GM21526 (cell line): ENCODE data around the gene MARF1.
"Not testable (repeated sequence)": the region's sequence is repeated elsewhere in the genome, so short reads cannot be mapped to it uniquely, and the experiment has no call there.

ENCODE experiments used
- ATAC-seq: cut with Tn5 transposase; IDR thresholded peaks from one replicate; pipeline ENCODE4 v1.9.1; 2021; ENCODE audit warnings: moderate library complexity; ENCODE audit not compliant: unreplicated experiment, low FRiP score

MARF1 gene, protein sequence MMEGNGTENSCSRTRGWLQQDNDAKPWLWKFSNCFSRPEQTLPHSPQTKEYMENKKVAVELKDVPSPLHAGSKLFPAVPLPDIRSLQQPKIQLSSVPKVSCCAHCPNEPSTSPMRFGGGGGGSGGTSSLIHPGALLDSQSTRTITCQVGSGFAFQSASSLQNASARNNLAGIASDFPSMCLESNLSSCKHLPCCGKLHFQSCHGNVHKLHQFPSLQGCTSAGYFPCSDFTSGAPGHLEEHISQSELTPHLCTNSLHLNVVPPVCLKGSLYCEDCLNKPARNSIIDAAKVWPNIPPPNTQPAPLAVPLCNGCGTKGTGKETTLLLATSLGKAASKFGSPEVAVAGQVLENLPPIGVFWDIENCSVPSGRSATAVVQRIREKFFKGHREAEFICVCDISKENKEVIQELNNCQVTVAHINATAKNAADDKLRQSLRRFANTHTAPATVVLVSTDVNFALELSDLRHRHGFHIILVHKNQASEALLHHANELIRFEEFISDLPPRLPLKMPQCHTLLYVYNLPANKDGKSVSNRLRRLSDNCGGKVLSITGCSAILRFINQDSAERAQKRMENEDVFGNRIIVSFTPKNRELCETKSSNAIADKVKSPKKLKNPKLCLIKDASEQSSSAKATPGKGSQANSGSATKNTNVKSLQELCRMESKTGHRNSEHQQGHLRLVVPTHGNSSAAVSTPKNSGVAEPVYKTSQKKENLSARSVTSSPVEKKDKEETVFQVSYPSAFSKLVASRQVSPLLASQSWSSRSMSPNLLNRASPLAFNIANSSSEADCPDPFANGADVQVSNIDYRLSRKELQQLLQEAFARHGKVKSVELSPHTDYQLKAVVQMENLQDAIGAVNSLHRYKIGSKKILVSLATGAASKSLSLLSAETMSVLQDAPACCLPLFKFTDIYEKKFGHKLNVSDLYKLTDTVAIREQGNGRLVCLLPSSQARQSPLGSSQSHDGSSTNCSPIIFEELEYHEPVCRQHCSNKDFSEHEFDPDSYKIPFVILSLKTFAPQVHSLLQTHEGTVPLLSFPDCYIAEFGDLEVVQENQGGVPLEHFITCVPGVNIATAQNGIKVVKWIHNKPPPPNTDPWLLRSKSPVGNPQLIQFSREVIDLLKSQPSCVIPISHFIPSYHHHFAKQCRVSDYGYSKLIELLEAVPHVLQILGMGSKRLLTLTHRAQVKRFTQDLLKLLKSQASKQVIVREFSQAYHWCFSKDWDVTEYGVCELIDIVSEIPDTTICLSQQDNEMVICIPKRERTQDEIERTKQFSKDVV (N-terminal part only)

DNA sequence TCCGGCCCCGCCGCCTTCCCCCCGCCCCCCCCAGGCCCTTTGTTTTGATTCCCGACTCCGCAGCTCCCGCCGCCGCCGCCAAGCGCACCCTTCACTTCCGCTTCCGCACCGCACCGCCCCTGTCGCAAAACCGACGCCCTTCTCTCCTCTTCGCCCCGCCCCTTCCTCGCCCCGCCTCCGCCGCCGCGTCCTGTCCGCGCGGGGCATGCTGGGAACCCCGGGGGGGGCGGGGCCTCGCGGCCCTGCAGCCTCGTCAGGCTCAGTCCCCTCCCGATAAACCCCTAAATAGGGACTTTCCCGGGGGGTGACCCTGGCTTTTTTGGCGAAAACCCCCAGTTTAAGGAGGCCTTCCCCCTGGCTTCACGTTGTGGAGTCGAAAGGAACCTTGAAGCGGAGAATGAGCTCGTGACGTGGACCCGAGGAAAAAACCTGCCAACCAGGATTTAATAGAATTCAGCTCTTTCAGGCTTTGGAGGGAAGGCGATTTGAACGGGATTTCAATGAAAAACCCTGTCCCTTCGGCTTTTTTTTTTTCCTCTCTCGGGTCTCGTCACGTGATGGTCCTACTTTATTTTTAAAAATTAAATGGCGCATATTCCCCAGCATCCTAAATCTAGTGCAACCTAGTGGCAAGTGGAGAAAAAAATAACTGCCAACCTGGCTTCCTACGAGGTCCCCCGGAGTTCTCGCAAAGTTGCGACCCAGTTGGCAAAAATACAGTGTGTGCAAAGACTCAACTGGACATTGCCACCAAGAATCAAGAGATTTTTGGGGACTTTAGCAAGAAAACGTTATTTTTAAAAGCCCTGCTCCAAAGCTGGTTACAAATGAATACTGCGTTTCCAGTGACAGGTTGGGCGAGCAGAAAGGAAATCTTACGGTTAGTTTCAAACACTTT is at the start of gene MARF1:
Gene MARF1, minus strand, starts transcription at position 107 of the 898 bp plus-strand sequence. CDS start 3,921 bp downstream, outside the sequence.
- ATAC-seq = peak; percentile 39

DNA sequence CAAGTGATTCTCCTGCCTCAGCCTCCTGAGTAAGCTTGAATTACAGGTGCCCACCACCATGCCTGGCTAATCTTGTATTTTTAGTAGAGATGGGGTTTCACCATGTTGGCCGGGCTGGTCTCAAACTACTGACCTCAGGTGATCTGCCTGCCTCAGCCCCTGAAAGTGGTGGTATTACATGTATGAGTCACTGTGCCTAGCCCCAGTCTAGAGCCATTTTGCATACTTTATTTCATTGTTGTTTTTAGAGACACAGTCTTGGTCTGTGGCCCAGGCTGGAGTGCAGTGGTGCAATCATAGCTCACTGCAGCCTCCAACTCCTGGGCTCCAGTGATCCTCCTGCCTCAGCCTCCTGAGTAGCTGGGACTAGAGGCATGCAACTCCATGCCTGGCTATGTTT is 49.6 kb upstream of the MARF1 start:
- not testable (repeated sequence) for ATAC-seq

DNA sequence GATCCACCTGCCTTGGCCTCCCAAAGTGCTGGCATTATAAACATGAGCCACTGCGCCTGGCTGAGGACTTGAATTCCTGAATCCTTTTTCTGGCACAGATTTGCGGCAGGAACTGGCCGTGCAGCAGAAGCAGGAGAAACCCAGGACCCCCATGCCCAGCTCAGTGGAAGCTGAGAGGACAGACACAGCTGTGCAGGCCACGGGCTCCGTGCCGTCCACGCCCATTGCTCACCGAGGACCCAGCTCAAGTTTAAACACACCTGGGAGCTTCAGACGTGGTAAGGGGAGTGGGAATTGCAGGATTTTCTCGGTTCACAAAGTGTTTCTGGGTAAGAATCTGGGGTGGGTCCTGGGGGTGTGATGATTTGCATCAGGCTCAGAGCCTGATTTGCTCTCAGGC is 48.1 kb upstream of the MARF1 start:
- no peak for ATAC-seq

DNA sequence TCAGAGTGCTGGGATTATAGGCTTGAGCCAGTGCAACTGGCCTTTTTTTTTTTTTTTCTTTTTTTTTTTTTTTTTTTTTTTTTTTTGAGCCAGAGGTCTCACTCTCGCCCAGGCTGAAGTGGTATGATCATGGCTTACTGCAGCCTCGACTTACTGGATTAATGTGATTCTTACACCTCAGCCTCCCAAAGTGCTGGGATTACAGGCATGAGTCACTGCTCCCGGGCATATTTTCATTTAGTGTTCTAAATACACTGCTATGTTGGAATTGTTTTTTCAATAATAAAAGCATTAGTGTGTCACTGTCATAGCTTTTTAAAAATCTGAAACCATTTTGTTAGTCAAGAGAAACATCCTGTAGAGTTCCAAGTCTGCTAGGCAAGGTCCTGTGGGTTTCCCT is 47.3 kb upstream of the MARF1 start:
- ATAC-seq = no peak

DNA sequence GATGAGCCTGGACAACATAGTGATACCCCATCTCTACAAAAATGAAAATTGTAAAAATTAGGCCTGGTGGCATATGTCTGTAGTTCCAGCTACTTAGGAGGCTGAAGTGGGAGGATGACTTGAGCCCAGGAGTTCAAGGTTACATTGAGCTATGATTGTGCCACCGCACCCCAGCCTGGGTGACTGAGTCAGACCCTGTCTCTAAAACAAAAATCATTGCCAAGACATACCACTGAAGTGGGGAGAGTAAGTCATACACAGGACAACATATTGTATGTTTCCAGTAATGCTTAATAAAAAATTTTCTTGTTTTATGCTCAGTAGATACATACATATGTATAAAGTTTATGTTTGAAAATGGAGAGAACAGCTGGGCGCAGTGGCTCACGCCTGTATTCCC is 46.3 kb upstream of the MARF1 start:
- ATAC-seq = no peak

DNA sequence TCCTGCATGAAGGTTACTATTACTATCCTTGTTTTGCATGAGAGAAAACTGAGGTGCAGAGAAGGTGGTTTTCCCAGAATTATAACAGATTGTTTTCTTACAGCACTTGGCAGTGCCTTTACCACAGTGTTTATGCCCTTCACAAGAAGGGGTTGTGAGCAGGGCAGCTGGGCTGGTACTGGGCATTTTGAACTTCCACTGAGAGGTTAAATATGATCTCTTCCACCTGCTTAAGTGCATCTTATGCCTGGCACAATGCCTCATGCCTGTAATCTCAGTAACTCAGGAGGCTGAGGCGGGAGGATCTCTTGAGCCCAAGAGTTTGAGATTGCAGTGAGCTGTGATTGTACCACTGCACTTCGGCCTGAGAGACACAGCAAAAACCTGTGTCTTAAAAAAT is 43.3 kb upstream of the MARF1 start:
- no peak for ATAC-seq

DNA sequence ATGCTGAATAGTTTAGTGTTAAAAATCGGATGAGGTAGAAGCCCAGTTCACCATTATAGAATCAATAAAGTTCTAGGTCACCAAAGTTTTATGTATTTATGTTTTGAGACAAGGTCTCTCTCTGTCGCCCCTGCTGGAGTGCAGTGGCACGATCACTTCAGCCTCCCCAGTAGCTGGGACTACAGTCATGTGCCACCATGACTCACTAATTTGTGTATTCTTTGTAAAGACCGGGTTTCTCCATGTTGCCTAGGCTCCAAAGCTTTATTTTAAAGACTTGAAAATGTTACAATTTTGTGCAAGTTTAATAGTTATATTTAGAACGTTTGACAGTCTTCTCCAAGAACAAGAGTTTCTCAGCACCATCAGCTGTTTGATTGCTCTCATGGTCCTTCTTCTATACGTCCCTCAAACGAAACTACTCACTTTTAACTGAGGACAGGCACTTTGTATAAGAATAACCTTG is 39.2 kb upstream of the MARF1 start:
- no peak for ATAC-seq

DNA sequence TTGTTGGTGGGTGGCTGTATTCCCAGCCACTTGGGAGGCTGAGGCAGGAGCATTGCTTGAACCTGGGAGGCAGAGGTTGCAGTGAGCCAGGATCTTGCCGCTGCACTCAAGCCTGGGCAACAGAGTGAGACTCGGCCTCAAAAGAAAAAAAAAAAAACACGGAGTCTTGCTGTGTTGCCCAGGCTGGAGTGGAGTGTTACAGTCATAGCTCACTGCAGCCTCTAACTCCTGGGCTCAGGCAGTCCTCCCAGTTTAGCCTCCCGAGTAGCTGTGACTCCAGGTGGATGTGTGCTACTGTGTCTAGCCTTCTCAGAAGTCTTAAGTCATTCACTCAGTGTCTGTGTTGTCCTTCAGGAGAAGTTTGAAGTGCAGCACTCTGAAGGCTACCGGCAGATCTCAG is 34.5 kb upstream of the MARF1 start:
- no peak for ATAC-seq

DNA sequence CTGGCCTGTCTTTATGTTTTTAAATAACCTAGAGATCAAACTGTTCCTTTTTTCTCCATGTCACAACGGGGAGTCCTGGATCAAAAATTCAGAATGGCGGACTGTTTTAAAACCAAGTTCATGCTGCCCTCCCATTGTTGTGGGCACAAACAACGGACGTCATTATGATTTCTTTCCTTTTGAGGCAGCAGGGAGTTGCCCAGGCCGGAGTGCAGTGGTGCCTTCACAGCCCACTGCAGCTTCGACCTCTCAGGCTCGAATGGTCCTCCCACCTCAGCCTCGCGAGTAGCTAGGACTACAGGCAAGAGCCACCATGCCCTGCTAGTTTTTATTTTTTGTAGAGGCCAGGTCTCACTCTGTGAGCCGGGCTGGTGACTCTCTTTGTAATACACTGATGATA is 33.6 kb upstream of the MARF1 start:
- no peak for ATAC-seq

DNA sequence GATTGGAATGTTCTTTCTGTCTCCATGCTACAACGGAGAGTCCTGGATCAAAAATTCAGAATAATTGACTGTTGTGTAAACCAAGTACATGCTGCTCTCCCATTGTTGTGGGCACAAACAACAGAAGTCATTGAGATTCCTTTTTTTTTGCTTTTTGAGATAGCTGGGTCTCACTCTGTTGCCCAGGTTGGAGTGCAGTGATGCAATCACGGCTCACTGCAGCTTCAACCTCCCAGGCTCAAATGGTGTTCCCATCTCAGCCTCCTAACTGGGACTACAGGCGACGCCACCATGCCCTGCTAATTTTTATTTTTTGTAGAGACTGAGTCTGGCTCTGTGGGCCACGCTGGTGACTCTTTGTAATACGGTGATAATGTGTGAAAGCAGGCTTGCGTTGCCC is 31.6 kb upstream of the MARF1 start:
- no peak for ATAC-seq

DNA sequence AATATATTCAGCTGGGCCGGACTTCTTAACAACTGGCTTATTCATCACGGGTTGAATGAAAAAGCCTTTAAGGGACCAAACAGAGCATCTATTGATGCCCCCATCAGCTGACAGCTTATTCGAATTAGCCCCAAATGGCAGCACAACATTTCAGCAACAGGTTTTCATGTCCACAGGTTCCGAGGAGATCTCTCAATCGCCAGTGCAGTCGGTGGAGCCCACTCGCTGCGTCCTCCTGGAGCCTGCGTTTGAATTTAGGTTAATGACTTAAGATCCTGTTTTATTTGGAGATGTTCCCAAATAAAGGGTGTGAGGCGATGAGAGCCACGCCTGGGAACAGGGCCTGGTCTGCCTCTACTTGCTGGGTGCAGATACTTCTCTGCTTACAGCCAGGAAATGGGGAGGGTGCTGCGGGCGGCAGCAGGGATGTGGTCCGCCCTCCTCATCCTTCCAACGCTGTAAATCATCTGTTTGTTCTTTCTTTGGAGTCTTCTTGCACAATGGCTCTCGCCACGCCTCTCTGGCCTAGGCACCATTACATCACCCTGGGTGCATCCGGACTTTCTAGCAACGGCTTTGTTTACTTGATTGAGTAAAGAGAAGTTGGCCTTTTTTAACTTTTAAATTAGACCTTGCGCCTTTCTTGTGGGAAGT is 29.7 kb upstream of the MARF1 start:
- no peak for ATAC-seq

DNA sequence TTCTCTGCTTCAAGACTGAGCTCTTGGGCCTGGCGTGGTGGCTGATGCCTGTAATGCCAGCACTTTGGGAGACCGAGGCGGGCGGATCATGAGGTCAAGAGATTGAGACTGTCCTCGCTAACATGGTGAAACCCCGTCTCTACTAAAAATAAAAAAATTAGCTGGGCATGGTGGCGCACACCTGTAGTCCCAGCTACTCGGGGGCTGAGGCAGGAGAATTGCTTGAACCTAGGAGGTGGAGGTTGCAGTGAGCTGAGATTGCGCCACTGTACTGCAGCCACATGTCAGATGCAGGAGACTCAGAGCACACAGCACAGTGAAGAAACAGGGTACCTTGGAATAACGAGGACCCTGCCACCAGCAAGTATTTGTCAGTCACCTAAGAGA is 29.2 kb upstream of the MARF1 start:
- ATAC-seq = not testable (repeated sequence)

DNA sequence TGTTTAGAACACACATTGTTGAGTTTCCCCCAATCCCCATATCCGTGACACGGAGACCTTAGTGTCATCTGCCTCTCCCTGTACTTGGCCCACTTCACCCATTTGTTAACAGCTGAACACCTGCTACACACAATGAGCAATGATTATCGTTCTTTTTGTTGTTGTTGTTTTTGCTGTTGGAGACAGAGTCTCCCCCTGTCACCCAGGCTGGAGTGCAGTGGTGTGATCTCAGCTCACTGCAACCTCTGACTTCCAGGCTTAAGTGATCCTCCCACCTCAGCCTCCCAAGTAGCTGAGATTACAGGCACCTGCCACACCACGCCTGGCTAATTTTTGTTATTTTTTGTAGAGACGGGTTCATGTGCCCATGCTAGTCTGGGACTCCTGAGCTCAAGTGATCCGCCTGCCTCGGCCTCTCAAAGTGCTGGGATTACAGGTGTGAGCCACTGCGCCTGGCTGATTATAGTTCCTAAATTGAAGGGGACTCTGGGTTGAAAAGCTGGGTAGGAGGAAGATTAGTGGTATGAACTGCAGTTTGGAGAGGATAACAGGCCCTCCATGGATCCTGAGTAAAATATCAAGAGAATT is 28.7 kb upstream of the MARF1 start:
- ATAC-seq = no peak

DNA sequence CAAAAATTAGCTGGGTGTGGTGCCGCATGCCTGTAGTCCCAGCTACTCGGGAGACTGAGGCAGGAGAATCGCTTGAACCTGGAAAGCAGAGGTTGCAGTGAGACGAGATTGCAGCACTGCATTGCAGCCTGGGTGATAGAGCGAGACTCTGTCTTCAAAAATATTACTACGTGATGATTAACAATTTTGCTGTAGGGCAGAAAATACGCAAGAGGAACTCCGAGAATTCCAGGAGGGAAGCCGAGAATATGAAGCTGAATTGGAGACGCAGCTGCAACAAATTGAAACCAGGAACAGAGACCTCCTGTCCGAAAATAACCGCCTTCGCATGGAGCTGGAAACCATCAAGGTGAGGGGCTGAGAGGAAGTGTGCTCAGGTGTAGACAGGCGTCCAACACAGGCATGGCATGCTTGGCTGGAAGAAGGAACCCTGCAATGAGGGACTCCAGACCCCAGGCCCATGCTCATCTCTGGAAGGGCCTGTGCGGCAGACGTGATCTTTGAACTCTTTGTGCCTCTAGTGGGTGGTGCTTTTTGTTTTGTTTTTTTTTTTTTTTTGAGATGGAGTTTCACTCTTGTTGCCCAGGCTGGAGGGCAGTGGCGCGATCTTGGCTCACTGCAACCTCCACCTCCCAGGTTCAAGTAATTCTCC is 24.3 kb upstream of the MARF1 start:
- ATAC-seq = no peak

DNA sequence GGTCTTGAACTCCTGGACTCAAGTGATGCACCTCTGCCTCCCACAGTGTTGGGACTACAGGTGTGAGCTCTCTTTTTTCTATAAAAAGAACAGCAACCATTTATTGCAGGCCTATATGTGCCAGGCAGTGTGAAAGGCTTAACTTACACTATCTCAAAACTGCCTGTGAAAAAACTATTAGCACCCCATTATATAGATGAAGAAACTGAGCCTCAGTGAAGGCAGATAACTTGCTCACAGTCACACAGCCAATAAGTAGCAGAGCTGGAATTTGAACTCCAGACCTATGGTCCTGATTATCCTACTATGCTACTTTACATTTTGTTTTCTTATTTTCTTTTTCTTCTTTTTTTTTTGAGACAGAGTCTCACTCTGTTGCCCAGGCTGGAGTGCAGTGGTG is 22.2 kb upstream of the MARF1 start:
- ATAC-seq = no peak

DNA sequence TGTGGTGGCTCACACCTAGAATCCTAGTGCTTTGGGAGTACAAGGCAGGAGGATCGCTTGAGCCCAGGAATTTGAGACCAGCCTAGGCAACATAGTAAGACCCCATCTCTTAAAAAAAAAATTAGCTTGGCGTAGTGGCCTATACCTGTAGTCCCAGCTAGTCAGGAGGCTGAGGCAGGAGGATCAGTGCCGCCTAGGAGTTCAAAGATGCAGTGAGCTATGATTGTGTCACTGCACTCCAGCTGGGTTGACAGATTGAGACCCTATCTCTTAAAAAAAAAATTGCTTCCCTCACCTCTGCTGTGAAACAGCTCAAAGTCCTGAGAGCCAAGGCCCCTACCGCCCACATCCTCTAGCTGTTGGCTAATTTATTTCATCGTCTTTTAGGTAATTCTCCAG is 17.2 kb upstream of the MARF1 start:
- no peak for ATAC-seq

DNA sequence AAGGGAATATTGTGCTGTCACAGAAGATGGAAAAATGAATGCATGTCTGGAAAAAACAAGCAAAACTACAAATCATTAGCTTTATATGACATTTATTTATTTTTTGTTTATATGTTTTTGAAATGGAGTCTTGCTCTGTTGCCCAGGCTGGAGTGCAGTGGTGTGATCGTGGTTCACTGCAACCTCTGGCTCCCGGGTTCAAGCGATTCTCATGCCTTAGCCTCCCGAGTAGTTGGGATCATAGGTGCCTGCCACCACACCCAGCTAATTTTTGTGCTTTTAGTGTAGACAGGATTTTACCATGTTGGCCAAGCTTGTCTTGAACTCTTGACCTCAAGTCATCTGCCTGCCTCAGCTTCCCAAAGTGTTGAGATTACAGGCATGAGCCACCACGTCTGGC is 15.6 kb upstream of the MARF1 start:
- no peak for ATAC-seq

DNA sequence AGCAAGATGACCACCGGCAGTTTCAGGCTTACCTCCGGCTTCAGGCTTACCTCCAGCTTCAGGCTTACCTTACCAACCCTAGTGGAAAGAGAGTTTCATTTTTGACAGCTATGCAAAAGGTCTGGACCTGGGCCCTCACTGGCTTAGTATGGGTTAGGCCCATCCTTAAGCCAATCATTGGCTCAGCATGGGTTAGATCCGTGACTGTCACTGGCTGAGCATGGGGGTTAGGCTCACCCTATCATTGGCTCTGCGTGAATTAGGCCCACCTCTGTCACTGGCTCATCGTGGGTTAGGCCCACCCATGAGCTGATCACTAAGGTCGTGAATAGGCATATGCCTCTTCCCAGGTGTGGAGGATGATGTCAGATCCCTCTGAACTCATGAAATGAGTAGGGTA is 15.2 kb upstream of the MARF1 start:
- ATAC-seq = no peak
